Testis (tissue), 3 donors: ENCODE measurements around the gene ATP5PB. TPM values are rescaled to one million over a fixed set of nuclear protein-coding genes. Genes with fewer than 3 reads are reported as not detected.

Source experiments
- DNase-seq: peaks from one replicate; pipeline ENCODE4 v3.0.0-alpha.2; 2019
- H3K27ac ChIP-seq, 2 donors: fragments of 200-600 bp; sonication (generic); one replicate each; pipeline ENCODE4 v1.5.1; 2019
- H3K27me3 ChIP-seq: fragments of 200-600 bp; sonication (generic); one replicate; pipeline ENCODE4 v1.5.1; 2019
- H3K36me3 ChIP-seq: fragments of 200-600 bp; sonication (generic); one replicate; pipeline ENCODE4 v1.5.1; 2017; ENCODE audit warnings: low read depth; ENCODE audit errors: missing control alignments
- H3K4me1 ChIP-seq: fragments of 200-600 bp; sonication (generic); one replicate; pipeline ENCODE4 v1.5.1; 2019
- H3K4me3 ChIP-seq, 2 donors: fragments of 200-600 bp; sonication (generic); one replicate each; pipeline ENCODE4 v1.5.1; 2017 to 2019
- H3K9me3 ChIP-seq: fragments of 200-600 bp; sonication (generic); one replicate; pipeline ENCODE4 v1.5.1; 2017
- CTCF ChIP-seq, 3 experiments: fragments of 450-650 bp in 2 of 3; fragments of 200-600 bp in 1 of 3; sonication (generic) in 1 of 3; IDR thresholded peaks; one replicate each; pipeline ENCODE4 v1.5.1; 2016 to 2019; ENCODE audit warnings: antibody characterized with exemption in 3 of 3, mild to moderate bottlenecking in 2 of 3, moderate library complexity in 1 of 3
- POLR2A ChIP-seq: fragments of 450-650 bp; IDR thresholded peaks from one replicate; pipeline ENCODE4 v1.6.1; 2017; ENCODE audit warnings: antibody characterized with exemption, mild to moderate bottlenecking, moderate library complexity
- WGBS, 2 donors: methylation state at CpG; one replicate each; pipeline ENCODE4 v1.1.5; 2018; 5-methylcytosine and 5-hydroxymethylcytosine counted together
- intact Hi-C: fragments of 100-400 bp; cut with DNase I; formaldehyde crosslinking; loops from one replicate; pipeline ENCODE4 v1.15.1; 2023; ENCODE audit warnings: low total_unique reads
- polyA plus RNA-seq: library from polyadenylated mRNA; stranded (reverse); fragments of 350-450 nt; fragmentation: Illumina TruSeq; extraction: RNeasy Lipid Tissue Mini Kit (QIAGEN cat#74804); gene quantifications from one replicate; pipeline ENCODE4 v1.2.3, GENCODE V29; 2014; ENCODE audit warnings: low read depth, low replicate concordance; ENCODE audit not compliant: insufficient read depth
- total RNA-seq, 2 donors: library from RNA; depleted of rRNA; stranded (reverse); fragments of >200 nt; gene quantifications; one replicate each; pipeline ENCODE4 v1.2.3, GENCODE V29; 2016

The ATP5PB gene
- total and polyA plus RNA-seq, 3 donors from 2014 or later = 183 to 419 (median 188) TPM

- peaks cover 4% of the 10 kb centered on the region for H3K4me1 ChIP-seq
- H3K27me3 ChIP-seq = no peaks in the 10 kb centered on the region
- no peak for DNase-seq
- 93 to 100% methylated on average over 1 of the region's 1 CpG for WGBS, 2 donors
- H3K27ac ChIP-seq = no peak overlapping the region
- TF ChIP-seq POLR2A (no peak), CTCF (IDR thresholded peaks at IDR 0.05) (no peak)
- no peak overlapping the region for H3K4me3 ChIP-seq
- no peaks in the 10 kb centered on the region for H3K9me3 ChIP-seq
- H3K36me3 ChIP-seq = no peaks in the 10 kb centered on the region
- intact Hi-C loops = no loop called here
Measured at GRCh38 chr1:111417755-111418154, 31.5 kb upstream of the ATP5PB start.

GRCh38 chr1:111419037-111419436, 30.2 kb upstream of the ATP5PB start:
- TF ChIP-seq CTCF (IDR thresholded peaks at IDR 0.05) = no peak
- TF ChIP-seq POLR2A = no peak
- Histone ChIP-seq H3K27ac (no peak overlapping the region), H3K27me3 (no peaks in the 10 kb centered on the region), H3K9me3 (no peaks in the 10 kb centered on the region), H3K4me3 (no peak overlapping the region), H3K36me3 (no peaks in the 10 kb centered on the region), H3K4me1 (peaks cover 4% of the 10 kb centered on the region)
- no peak for DNase-seq
- WGBS, 2 donors = 95 to 97% methylated on average over 1 of the region's 1 CpG
- intact Hi-C loops = no loop called here

- no peak overlapping the region for H3K27ac ChIP-seq
- no peak for DNase-seq
- no peak overlapping the region for H3K4me3 ChIP-seq
- no peaks in the 10 kb centered on the region for H3K4me1 ChIP-seq
- H3K36me3 ChIP-seq = no peaks in the 10 kb centered on the region
- H3K9me3 ChIP-seq = no peaks in the 10 kb centered on the region
- H3K27me3 ChIP-seq = no peaks in the 10 kb centered on the region
- intact Hi-C loops = no loop called here
- 78 to 85% methylated on average over 5 of the region's 5 CpGs for WGBS, 2 donors
- TF ChIP-seq CTCF (IDR thresholded peaks at IDR 0.05) (no peak), POLR2A (no peak)
Measured at GRCh38 chr1:111420377-111420776, 28.9 kb upstream of the ATP5PB start.

GRCh38 chr1:111422546-111423391, 26.5 kb upstream of the ATP5PB start:
- TF ChIP-seq POLR2A = no peak
- no peak for TF ChIP-seq CTCF (IDR thresholded peaks at IDR 0.05)
- DNase-seq = no peak
- 89 to 95% methylated on average over 13 of the region's 13 CpGs for WGBS, 2 donors
- Histone ChIP-seq H3K4me3 (no peak overlapping the region), H3K36me3 (no peaks in the 10 kb centered on the region), H3K27me3 (no peaks in the 10 kb centered on the region), H3K4me1 (no peaks in the 10 kb centered on the region), H3K27ac (no peak overlapping the region), H3K9me3 (no peaks in the 10 kb centered on the region)
- intact Hi-C loops = no loop called here

GRCh38 chr1:111424281-111424680, 25.0 kb upstream of the ATP5PB start:
- intact Hi-C loops = no loop called here
- H3K36me3 ChIP-seq = no peaks in the 10 kb centered on the region
- WGBS, 2 donors = 95 to 96% methylated on average over 3 of the region's 3 CpGs

More at GRCh38 chr1:111424281-111424680, 25.0 kb upstream of the ATP5PB start:
- Histone ChIP-seq H3K27ac (no peak overlapping the region), H3K27me3 (no peaks in the 10 kb centered on the region), H3K4me3 (no peak overlapping the region), H3K9me3 (no peaks in the 10 kb centered on the region), H3K4me1 (no peaks in the 10 kb centered on the region)
- no peak for TF ChIP-seq POLR2A
- TF ChIP-seq CTCF (IDR thresholded peaks at IDR 0.05) = no peak
- no peak for DNase-seq
